ENCODE data around the gene UGT1A5. TPM values are rescaled to one million over a fixed set of nuclear protein-coding genes. Genes with fewer than 3 reads are reported as not detected.

UGT1A5 gene
- total and polyA plus RNA-seq, 2 of the 13 experiments (the other 11 are each of a cell fraction or from before 2014, with no cell fraction given): not detected

- TF ChIP-seq PAXIP1 (CRISPR knock-in tag; conservative IDR thresholded peaks at IDR 0.05) (peak; percentile 97), DZIP1 (CRISPR knock-in tag; IDR thresholded peaks at IDR 0.05) (no peak), NFKBIZ (CRISPR knock-in tag; IDR thresholded peaks at IDR 0.05) (peak; percentile 87; the same call in 1 of the 2 replicates), ZC3H4 (CRISPR knock-in tag; IDR thresholded peaks at IDR 0.05; ENCODE audit: borderline replicate concordance) (no peak), ATAD3A (CRISPR knock-in tag; IDR thresholded peaks at IDR 0.05) (no peak), ZNF772 (CRISPR knock-in tag; IDR thresholded peaks at IDR 0.05) (peak; percentile 91), ZNF780A (CRISPR knock-in tag; IDR thresholded peaks at IDR 0.05) (no peak), SP5 (CRISPR knock-in tag; IDR thresholded peaks at IDR 0.05; ENCODE audit: borderline replicate concordance, low read depth) (peak; percentile 80), KDM4B (CRISPR knock-in tag; IDR thresholded peaks at IDR 0.05) (no peak), MTA1 (CRISPR knock-in tag; IDR thresholded peaks at IDR 0.05; ENCODE audit: borderline replicate concordance) (no peak), ZNF784 (CRISPR knock-in tag; IDR thresholded peaks at IDR 0.05; ENCODE audit: borderline replicate concordance) (0 out of 2 replicates have a peak, but pooled peaks have one; percentile 26)
- TF ChIP-seq, protein P1, sequence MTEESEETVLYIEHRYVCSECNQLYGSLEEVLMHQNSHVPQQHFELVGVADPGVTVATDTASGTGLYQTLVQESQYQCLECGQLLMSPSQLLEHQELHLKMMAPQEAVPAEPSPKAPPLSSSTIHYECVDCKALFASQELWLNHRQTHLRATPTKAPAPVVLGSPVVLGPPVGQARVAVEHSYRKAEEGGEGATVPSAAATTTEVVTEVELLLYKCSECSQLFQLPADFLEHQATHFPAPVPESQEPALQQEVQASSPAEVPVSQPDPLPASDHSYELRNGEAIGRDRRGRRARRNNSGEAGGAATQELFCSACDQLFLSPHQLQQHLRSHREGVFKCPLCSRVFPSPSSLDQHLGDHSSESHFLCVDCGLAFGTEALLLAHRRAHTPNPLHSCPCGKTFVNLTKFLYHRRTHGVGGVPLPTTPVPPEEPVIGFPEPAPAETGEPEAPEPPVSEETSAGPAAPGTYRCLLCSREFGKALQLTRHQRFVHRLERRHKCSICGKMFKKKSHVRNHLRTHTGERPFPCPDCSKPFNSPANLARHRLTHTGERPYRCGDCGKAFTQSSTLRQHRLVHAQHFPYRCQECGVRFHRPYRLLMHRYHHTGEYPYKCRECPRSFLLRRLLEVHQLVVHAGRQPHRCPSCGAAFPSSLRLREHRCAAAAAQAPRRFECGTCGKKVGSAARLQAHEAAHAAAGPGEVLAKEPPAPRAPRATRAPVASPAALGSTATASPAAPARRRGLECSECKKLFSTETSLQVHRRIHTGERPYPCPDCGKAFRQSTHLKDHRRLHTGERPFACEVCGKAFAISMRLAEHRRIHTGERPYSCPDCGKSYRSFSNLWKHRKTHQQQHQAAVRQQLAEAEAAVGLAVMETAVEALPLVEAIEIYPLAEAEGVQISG (CRISPR knock-in tag; IDR thresholded peaks at IDR 0.05): peak; percentile 55; the same call in 1 of the 2 replicates
- TF ChIP-seq, protein P2, sequence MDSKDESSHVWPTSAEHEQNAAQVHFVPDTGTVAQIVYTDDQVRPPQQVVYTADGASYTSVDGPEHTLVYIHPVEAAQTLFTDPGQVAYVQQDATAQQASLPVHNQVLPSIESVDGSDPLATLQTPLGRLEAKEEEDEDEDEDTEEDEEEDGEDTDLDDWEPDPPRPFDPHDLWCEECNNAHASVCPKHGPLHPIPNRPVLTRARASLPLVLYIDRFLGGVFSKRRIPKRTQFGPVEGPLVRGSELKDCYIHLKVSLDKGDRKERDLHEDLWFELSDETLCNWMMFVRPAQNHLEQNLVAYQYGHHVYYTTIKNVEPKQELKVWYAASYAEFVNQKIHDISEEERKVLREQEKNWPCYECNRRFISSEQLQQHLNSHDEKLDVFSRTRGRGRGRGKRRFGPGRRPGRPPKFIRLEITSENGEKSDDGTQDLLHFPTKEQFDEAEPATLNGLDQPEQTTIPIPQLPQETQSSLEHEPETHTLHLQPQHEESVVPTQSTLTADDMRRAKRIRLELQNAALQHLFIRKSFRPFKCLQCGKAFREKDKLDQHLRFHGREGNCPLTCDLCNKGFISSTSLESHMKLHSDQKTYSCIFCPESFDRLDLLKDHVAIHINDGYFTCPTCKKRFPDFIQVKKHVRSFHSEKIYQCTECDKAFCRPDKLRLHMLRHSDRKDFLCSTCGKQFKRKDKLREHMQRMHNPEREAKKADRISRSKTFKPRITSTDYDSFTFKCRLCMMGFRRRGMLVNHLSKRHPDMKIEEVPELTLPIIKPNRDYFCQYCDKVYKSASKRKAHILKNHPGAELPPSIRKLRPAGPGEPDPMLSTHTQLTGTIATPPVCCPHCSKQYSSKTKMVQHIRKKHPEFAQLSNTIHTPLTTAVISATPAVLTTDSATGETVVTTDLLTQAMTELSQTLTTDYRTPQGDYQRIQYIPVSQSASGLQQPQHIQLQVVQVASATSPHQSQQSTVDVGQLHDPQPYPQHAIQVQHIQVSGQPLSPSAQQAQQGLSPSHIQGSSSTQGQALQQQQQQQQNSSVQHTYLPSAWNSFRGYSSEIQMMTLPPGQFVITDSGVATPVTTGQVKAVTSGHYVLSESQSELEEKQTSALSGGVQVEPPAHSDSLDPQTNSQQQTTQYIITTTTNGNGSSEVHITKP (CRISPR knock-in tag; IDR thresholded peaks at IDR 0.05; ENCODE audit: low read depth): 0 out of 2 replicates have a peak, but pooled peaks have one; percentile 50
These were observed 43.8 kb downstream of the UGT1A5 start (continued) for GRCh38 chr2:233756429-233757081.

Measured in HepG2 (cell line).